ENCODE data around the gene CLIC6. TPM values are rescaled to one million over a fixed set of nuclear protein-coding genes. Genes with fewer than 3 reads are reported as not detected.
A peak's percentile ranks its signal among the peaks of the same experiment; 100 is the strongest.

Gene CLIC6
- total RNA-seq, 1 donor from 2014 or later = 0.60 TPM

DNA sequence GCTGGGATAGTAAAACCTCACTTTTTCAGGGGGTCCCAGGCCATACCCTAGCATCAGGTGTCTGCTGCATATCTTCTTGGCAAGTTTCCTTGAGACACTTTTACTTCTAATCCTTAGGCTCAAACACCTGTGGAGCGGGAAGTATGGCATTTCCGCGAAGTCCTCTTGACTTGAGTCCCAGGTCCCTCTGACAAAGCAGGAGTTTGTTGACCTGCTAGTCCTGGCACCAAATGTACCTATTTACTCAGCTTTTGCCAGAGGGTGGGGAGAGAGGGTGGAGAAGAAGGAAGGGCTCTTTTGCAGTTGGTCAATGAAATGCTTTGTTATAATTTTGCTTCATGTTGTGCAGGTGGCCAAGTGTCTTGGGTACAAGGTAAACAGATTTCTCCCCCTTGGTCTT is 59.7 kb downstream of the CLIC6 start:
- ATAC-seq = peak; percentile 47

DNA sequence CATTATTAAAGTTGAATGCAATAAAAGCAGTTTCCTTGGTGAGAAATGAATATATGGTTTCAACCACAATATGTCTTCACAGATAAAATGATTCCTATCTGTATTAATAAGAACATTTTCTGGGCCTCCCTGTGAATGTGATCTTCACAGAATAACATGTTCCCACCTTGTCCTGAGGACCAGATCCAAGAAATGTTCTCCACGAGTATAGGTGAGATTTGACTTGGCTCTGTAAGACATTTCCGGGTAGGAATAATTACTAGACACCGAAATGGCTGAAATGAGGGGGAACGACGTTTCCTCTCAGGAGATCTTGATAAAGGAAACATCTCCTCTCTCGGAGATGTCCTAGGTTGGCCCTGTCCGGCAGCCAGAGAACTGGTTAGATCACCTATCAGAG is 61.4 kb downstream of the CLIC6 start:
- no peak for ATAC-seq

DNA sequence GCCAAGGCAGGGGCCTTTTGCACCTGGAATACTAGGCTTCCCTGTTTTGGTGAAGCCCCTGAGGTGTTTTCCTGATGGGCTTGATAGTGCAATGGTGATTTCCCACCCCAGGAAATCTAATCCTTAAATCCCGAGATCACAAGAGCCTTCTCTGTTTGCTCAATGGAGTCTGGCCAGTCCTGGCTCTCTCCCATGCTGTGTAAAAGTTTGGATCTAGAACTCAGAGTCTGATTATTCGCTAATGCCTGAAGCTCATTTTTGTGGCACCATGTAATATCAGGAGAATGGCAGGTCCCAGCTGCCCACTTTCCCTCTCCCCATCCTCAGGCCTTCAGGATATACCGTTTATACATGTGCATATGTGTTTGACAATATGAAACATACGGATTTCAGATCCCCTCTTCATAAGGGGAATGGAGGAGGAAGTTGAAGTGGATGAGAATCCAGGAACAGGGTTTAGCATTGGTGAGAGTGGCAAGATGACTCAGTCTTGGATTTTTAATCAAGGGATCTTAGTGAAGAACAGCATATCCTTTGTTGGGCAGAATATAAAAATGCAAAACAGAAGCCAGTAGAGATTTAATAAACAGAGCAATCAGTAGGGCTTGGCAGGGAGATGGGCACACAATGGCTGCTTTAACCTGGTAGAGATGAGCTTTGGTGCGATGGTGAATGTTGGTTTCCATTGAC is 62.1 kb downstream of the CLIC6 start:
- ATAC-seq = peak; percentile 6

DNA sequence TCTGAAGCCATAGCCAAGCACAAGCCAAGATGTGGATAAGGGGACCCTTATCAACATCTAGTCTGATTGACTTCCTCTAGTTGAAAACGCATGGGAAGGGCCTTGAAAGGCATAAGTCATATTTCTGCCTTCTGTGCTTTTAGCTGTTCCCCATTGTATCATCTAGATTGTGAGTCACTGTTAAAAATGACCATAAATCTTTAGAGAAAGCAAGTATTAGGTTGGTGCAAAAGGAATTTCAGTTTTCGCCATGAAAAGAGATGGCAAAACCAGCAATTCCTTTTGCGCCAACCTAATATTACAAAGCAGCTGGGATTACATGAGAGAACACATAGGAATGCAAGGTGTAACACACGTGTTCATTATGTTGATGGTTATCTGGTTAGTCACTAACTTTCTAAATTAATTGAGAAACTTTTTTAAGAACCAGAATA is 63.6 kb downstream of the CLIC6 start:
- peak; percentile 72 for ATAC-seq

DNA sequence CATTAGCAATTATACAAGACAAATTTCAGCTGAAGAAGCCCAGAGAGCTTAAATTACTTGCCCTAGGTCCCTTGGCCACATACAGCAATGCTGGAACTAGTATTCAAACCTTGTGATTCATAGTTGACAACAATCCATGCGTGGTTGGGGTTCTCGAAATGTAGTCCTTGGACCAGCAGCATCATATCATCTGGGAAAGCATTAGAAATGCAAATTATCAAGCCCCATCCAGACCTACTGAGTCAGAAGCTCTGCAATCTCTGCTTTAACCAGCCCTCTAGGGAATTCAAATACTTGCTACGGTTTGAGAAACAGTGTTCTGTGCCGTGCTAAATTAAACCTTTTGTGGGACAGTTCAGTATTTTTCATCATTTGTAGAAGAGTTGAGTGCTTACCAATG is 65.1 kb downstream of the CLIC6 start:
- no peak for ATAC-seq

DNA sequence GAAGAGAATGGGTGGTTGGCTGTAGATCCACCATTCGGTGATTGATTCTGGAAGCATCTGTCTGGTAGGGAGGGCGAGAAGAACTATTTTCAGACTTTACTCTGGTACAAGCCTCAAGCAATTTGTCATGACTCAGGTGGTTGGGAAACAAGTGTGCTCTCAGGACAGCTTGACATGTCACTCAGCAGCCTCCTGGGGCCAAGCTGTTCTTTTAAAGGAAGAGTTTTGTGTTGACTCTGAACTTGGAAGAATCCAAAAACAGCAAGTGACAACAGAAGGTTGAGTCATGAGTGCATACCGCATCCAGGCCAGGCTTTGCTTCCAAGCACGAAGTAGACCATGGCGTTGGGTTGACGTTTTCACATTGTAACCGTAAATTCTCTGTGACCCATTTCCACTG is 65.9 kb downstream of the CLIC6 start:
- peak; percentile 76 for ATAC-seq

DNA sequence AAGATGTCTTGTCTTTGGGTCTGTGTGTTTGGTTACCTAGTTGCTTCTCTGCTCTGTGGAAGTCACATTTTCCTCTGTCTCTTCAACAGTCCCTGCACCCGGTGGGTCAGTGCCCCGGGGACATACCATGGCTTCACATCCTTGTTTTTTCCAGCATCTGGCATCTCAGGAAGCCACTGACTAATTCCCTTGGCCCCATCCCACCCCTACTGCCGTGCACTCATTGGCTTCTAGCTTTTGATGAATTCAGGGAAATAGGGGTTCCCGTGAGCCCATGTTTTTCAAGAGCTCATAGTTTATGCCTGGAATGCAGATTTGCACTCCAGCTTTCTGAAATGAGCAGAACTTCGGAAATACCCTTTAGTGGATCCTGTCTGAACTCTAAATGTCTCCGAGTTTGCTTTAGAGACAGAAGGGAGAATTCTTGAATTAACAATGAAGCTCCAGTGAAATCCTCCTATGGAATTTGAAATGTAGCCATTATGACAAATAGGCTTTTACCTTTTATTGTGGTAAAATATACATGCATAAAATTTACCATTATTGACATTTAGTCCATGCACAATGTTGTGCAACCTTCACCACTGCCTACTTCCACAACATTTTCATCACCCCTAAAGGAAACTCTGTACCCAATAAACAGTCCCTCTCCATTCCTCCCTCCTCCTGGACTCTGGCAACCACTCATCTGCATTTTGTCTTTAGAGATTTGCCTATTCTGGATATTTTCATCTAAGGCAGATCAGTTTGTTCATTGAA is 67.5 kb downstream of the CLIC6 start:
- no peak for ATAC-seq

DNA sequence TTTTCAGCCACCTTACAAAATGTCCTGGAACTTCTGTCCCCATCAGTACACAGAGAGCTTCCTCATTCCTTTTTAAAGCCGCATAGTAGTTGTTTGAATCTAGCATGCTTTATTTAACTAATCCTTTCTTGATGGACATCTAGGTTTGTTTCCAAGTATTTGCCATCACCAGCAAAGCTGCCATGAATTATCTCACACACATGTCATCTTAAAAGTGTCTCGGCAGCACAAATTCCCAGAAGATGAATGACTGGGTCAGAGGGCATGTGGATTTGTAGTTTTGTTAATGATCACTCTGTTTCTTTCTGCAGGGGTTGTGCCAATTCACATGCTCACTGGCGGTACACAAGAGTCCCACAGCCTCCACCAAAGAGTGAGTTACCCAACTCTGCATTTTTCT is 68.3 kb downstream of the CLIC6 start:
- no peak for ATAC-seq

DNA sequence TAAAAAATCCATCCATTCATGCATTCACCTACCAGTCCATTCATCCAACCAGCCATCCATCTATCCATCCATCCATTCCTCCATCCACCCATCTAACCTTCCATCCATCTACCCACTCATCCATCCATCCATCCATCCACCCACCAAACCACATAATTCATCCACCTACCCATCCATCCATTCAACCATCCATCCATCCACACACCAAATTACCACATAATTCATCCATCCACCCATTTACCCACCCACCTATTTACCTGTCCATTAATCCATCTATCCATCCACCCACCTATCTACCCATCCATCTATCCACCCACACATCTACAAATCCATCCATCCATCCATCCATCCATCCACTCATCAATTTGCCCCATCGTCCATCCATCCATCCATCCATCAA is 71.4 kb downstream of the CLIC6 start:
- ATAC-seq = no peak

DNA sequence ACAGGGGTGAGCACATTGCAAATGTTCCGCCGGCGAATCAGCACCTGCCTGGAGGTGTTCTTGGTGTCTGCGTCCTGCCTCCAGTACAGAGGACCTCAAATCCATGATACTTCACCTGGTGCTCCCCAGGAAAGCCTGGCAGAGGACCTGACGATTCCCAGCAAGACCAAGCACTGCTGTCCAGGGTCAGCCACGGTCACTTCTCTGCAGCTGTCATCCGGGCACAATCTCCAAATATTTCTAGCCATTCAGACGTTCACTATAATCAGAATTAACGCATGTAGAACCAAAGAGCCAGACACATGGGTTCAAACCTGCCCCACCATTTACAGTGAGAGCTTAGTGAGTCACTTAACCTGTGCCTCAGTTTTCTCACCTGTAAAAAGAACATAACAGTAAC is 74.5 kb downstream of the CLIC6 start:
- ATAC-seq = no peak

DNA sequence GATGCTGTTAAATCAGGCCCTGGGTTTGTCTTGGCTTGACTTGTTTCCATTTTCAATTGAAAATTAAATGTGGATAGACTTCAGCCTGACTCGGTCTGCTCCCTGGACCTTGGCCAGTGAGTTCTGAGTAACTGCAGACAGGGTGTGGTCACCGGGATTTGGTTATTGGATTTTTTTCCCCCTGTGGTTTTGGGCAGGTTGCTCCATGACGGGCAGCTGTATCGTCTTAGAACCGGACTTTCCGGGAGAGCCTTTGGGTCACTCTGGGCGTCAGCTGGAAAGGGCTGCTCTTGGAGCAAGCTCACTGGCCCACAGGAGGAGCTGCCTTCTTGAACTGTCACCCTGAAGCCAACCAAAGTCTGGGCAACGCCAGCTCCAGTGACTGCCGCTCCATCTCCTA is 75.0 kb downstream of the CLIC6 start:
- peak; percentile 80 for ATAC-seq

DNA sequence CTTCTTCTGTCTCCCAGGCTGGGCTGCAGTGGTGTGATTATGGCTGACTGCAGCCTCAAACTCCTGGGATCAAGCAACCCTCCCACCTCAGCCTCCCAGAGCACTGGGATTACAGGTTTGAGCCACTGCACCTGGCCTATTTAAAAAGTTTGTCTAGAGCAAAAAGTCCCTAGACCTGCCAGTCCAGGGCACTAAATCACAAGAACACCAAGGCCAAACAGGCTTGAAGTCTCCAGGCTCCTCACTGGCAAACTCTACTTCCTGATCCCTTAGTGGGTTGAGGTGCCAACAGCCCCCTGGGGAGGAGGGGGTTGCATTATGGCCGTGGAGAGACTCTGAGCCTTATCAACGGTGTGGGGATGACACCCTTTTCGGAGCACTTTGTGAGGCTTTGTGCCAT is 76.0 kb downstream of the CLIC6 start:
- no peak for ATAC-seq

DNA sequence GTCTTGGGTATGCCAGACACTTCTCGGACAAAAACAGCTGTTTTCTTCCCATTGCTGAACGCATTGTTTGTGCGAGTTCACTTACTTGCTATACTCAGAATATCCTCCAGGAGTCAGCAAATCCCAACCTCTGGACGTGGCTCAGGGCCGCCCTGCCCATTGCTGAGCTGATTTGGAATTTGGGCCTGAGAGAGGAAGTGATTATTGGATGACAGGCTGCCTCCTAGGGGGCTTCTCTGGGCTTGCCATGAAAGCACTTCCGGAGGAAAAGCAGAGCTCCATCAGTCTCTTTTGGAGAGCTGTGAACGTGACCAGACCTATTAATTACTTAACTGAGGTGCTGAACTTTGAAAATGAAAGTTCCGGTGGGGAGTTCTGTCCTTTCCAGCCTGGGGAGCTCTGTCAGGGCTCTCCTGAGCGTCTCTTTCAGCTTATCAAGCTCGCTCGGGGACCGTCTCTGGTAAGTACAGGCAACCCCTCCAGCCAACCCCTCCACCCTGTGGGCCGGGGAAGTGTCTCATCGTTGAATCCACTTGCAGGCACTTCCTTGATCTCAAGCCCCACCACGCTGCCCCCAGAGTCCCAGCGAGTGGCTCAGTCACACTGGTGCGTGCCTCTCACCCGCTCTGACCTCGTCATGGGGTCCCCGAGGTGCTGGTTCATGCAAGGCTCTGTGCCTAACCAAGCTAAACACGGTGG is 76.9 kb downstream of the CLIC6 start:
- ATAC-seq = peak; percentile 74

DNA sequence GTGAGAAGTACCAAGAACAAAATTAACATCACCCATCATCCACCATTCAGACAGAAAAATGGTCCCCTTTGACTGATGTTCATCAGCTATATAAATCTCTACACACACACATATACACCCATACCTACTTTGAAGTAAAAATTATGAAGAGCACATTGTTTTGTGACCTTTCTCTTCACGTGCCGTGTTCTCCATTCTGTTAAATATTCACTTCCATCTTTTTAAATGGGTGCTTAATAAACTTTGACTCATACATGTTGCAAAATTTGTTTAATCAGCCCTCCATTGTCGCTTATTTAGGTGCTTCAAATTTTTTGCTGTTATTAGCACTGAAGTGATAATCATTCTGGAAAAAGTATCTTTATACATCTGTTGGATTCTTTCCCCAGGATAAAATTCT is 80.1 kb downstream of the CLIC6 start:
- ATAC-seq = no peak

DNA sequence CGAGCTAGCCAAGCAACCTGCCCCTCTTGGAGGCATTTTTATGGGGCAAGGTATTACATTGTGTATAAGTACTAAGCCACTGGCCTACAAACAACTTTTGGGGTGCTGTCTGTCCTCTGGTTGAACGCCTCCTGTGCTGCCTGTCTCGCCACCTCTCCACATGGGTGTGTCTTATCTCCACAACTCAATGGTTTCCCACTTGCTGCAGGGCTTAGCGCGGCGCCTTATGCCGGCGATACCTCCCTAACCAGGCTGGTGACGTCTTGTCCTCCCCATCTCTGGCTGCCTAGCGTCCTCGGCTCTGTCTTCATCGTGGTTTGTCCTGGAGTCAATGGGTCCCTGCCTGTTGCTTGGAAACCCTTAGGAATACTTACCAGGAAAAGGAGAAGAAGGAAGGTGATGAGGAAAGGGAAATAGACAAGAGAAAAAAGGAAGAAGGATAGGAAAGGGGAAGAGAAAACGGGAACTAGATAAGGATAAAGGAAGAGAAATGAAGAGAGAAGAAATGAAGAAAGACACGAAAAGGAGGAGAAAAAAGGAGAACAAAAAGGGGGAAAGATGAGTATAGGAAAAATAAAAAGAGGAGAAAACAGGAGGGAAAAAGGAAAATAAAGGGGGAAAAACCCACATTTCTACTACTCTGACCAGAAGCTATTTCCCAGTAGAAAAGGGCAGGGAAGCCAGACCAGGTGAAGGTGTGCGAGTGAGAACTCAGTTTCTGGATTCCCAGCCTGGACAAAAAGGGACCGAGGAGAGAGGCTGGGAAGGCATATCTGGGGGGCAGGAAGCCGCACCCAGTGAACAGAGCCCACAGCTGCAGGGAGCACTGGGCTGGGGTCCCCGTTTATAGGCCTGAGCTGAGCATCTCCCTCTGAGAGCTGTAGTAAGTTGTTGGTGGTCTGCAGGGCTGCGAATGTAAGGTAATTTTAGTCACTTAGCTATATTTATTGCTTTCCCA is 86.2 kb downstream of the CLIC6 start:
- no peak for ATAC-seq

DNA sequence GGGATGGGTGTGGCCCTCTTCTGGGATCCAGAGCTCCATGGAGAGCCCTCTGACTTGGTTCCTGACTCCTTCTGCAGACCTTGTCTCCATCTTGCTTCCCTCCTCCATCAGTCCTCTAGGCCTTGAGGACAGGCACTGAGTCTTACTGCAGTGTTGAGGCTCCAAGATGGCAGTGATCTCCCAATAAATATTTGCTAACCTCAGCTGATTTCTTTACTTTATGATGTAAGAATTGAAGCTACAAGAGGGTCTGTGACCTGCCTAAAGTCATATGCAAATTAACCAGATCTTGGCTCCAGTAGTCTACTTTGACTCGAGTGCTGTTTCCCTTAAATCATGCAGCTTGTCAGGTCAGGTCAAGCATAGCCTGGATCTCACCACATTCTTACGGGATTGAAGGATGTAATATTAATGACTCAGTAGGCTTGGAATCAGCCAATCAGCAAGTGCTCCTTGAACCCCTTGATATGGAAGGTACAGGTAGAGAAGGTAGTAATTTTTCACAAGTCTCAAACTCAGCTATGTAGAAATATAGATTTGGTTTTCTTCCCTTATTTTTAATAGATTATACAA is 93.0 kb downstream of the CLIC6 start:
- peak; percentile 45 for ATAC-seq

DNA sequence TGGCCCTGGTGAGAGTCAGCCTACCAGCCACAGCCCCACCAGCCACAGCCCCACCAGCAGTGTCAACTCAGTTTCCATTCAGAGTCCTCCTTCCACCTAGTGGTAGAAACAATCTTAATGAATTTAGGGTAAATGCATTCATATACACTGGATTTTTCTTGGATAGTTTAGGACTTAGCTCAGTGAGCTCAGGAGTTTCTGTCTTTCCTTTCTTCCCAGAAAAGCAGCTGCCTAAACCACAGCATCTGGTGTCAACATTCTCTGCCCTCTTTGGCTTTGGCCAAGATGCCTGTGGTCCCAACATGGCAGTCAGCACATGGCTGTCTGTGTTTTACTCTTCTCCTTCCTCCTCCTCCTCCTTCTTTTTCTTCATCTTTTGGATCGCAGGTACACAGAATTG is 94.0 kb downstream of the CLIC6 start:
- ATAC-seq = no peak

DNA sequence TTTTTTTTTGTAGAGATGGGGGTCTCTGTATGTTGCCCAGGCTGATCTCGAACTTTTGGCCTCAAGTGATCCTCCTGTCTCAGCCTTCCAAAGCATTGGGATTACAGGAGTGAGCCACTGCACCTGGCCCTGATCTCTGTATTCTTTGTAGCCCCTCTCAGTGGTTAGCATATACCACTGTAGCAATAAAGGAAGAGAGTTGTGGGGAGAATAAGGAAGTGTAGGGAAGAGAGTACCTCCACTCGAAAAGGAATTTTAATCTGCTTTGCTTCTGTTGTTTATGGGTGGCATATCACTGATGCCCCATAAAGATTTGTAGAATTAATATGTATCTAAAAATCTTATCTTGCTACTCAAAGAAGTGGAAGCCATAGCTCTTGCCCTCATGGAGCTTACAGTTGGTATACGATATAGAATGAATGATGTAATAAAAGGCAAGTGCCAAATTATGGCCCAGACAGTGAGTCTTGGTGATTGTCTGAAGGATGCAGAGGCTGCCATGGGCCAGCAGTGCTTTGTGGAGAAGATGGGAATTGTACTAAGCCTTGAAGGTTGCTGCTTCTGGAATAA is 96.0 kb downstream of the CLIC6 start:
- no peak for ATAC-seq

DNA sequence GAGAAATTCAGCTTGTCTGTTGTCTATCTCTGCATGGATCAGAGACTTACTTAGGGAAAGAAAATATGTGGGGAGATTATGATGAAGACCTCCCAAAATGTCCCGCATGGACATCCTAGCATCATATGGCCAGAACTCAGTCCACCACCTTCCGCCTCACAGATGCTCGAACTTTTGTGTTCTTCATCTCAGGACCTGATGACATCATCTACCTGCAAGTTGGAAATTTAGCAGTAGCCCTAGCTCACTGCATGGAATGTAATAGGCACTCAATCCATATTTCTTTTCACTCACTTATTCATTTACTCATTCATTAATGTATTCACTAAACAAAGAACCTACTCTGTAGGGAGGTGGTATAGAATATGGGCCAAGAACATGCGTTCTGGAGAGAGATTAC is 96.8 kb downstream of the CLIC6 start:
- no peak for ATAC-seq

DNA sequence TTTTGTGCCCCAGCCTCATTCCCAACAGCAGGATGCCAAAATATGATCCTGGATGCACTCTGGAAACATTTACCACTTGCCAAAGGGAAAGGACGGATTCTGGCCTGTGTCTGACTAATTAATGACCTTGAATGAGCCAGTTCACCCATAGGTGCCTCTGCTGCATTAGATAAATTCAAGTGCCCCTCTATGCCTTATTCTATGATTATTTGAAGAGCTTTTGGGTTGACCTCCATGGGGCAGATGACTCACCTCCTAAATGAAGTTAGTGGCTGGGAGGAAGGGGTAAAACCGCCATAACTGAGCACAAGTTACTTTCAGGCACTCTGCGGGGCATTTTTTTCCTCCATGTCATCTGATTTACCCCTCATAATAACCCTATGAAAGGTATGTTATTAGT is 98.1 kb downstream of the CLIC6 start:
- ATAC-seq = no peak

Measured in esophagus mucosa (tissue), 1 donor.